ENCODE measurements around the gene SERPINE1. TPM values are rescaled to one million over a fixed set of nuclear protein-coding genes. Genes with fewer than 3 reads are reported as not detected.

SERPINE1 gene
- total and polyA plus RNA-seq, 9 donors: 4.0 to 81.6 (median 19.9) TPM

GRCh38 chr7:101156277-101156676 is 29.4 kb downstream of the SERPINE1 start:
- intact Hi-C loops (cut with DNase I): no loop called here
- Histone ChIP-seq H3K4me3 (no peak overlapping the region), H3K4me1 (ENCODE audit: insufficient read depth) (peaks cover 10% of the 10 kb centered on the region), H3K27ac (no peak overlapping the region), H3K27me3 (no peaks in the 10 kb centered on the region), H3K9me3 (no peaks in the 10 kb centered on the region), H3K36me3 (no peaks in the 10 kb centered on the region)
- 73% methylated on average over 6 of the region's 6 CpGs for WGBS, 3 donors
- TF ChIP-seq CTCF (IDR thresholded peaks at IDR 0.05): no peak
- TF ChIP-seq EP300 (IDR thresholded peaks at IDR 0.05): no peak
- DNase-seq: no peak

GRCh38 chr7:101156866-101157589 is 30.1 kb downstream of the SERPINE1 start:
- intact Hi-C loops (cut with DNase I): no loop called here
- no peaks in the 10 kb centered on the region for H3K9me3 ChIP-seq
- no peak overlapping the region for H3K4me3 ChIP-seq
- DNase-seq: no peak
- no peaks in the 10 kb centered on the region for H3K36me3 ChIP-seq
- no peaks in the 10 kb centered on the region for H3K27me3 ChIP-seq
- WGBS, 3 donors: 87 to 90% (median 88%) methylated on average over 14 of the region's 14 CpGs
- H3K27ac ChIP-seq: no peak overlapping the region
- no peak for TF ChIP-seq POLR2A (IDR thresholded peaks at IDR 0.05)
- no peak for TF ChIP-seq EP300 (IDR thresholded peaks at IDR 0.05)
- TF ChIP-seq CTCF (IDR thresholded peaks at IDR 0.05): no peak
- peaks cover 10% of the 10 kb centered on the region for H3K4me1 ChIP-seq (ENCODE audit: insufficient read depth)

- no peaks in the 10 kb centered on the region for H3K27me3 ChIP-seq
- intact Hi-C loops (cut with DNase I): loop anchor here in 2 of 4 donors (10.0 kb wide), 2 partner anchors 105 to 265 kb away; partner anchors contain the start of gene ACHE (in 1 of the 2)
- WGBS, 3 donors: 72 to 82% (median 78%) methylated on average over 31 of the region's 31 CpGs
Observed at GRCh38 chr7:101159696-101160674, 33.1 kb downstream of the SERPINE1 start.

More at GRCh38 chr7:101159696-101160674, 33.1 kb downstream of the SERPINE1 start:
- Histone ChIP-seq H3K4me1 (ENCODE audit: insufficient read depth) (peaks cover 17% of the 10 kb centered on the region), H3K4me3 (no peak overlapping the region), H3K9me3 (no peaks in the 10 kb centered on the region), H3K36me3 (no peaks in the 10 kb centered on the region), H3K27ac (no peak overlapping the region)
- TF ChIP-seq CTCF (IDR thresholded peaks at IDR 0.05) (no peak), POLR2A (IDR thresholded peaks at IDR 0.05) (no peak)
- no peak for DNase-seq
